GM19452 (cell line): ENCODE results near the gene B3GAT3.
"Not testable (repeated sequence)": the region's sequence is repeated elsewhere in the genome, so short reads cannot be mapped to it uniquely, and the experiment has no call there.

Source experiments
- ATAC-seq: cut with Tn5 transposase; IDR thresholded peaks from one replicate; pipeline ENCODE4 v1.9.1; 2021; ENCODE audit not compliant: unreplicated experiment

B3GAT3 gene

GRCh38 chr11:62604460-62605120 lies 17.2 kb downstream of the B3GAT3 start:
- ATAC-seq: no peak

- ATAC-seq: no peak
Observed at GRCh38 chr11:62603776-62604299, 17.9 kb downstream of the B3GAT3 start.

- ATAC-seq: no peak
Observed at GRCh38 chr11:62603072-62603408, 18.7 kb downstream of the B3GAT3 start.

- no peak for ATAC-seq
Observed at GRCh38 chr11:62602141-62603071, 19.4 kb downstream of the B3GAT3 start.

GRCh38 chr11:62601372-62602140 lies 20.2 kb downstream of the B3GAT3 start, which contains the start of gene MTA2:
TSS of gene MTA2 (minus strand) at chr11:62601865. CDS start at chr11:62601450, 415 bp downstream.
- ATAC-seq: peak; percentile 72

- no peak for ATAC-seq
Observed at GRCh38 chr11:62601122-62601371, 20.7 kb downstream of the B3GAT3 start.

GRCh38 chr11:62600367-62601121 lies 21.2 kb downstream of the B3GAT3 start:
- ATAC-seq: no peak

GRCh38 chr11:62599901-62600300 lies 21.9 kb downstream of the B3GAT3 start:
- ATAC-seq: no peak

- ATAC-seq: peak; percentile 44
Observed at GRCh38 chr11:62599069-62599696, 22.6 kb downstream of the B3GAT3 start.

GRCh38 chr11:62595124-62595523 lies 26.7 kb downstream of the B3GAT3 start:
- ATAC-seq: no peak

GRCh38 chr11:62593434-62594044 lies 28.2 kb downstream of the B3GAT3 start:
- no peak for ATAC-seq

- no peak for ATAC-seq
Observed at GRCh38 chr11:62592989-62593421, 28.8 kb downstream of the B3GAT3 start.

- no peak for ATAC-seq
Observed at GRCh38 chr11:62592146-62592815, 29.5 kb downstream of the B3GAT3 start.

GRCh38 chr11:62591448-62592145 lies 30.2 kb downstream of the B3GAT3 start, which contains the start of gene TUT1:
TSS of gene TUT1 (minus strand) at chr11:62591523. CDS start at chr11:62591485, 38 bp downstream.
- peak; percentile 83 for ATAC-seq

- no peak for ATAC-seq
Observed at GRCh38 chr11:62588966-62589637, 32.7 kb downstream of the B3GAT3 start.

GRCh38 chr11:62585356-62585755 lies 36.4 kb downstream of the B3GAT3 start:
- ATAC-seq: not testable (repeated sequence)

- ATAC-seq: not testable (repeated sequence)
Observed at GRCh38 chr11:62581735-62582134, 40.1 kb downstream of the B3GAT3 start.
